HG02852 (cell line): Measurements from ENCODE around the gene CYP2W1.
"Not testable (repeated sequence)": the region's sequence is repeated elsewhere in the genome, so short reads cannot be mapped to it uniquely, and the experiment has no call there.

Source experiments
- ATAC-seq: cut with Tn5 transposase; IDR thresholded peaks from one replicate; pipeline ENCODE4 v1.9.1; 2021; ENCODE audit warnings: mild to moderate bottlenecking, moderate library complexity; ENCODE audit not compliant: unreplicated experiment

The CYP2W1 gene

GRCh38 chr7:1027242-1028043, 44.5 kb downstream of the CYP2W1 start:
- ATAC-seq, result peak; percentile 3

GRCh38 chr7:1028044-1028770, 45.2 kb downstream of the CYP2W1 start:
- ATAC-seq, result peak; percentile 50

GRCh38 chr7:1028775-1029636, 46.0 kb downstream of the CYP2W1 start:
- no peak for ATAC-seq

GRCh38 chr7:1029637-1030443, 46.9 kb downstream of the CYP2W1 start:
- no peak for ATAC-seq

GRCh38 chr7:1030444-1031070, 47.6 kb downstream of the CYP2W1 start:
- ATAC-seq, result no peak

GRCh38 chr7:1031716-1032455, 48.9 kb downstream of the CYP2W1 start:
- ATAC-seq, result no peak

GRCh38 chr7:1032536-1033181, 49.7 kb downstream of the CYP2W1 start:
- ATAC-seq, result no peak

- ATAC-seq, result no peak
These were observed 50.7 kb downstream of the CYP2W1 start for GRCh38 chr7:1033546-1034145.

GRCh38 chr7:1034769-1035168, 51.8 kb downstream of the CYP2W1 start:
- ATAC-seq, result not testable (repeated sequence)

GRCh38 chr7:1036164-1036928, 53.4 kb downstream of the CYP2W1 start:
- not testable (repeated sequence) for ATAC-seq
